ENCODE measurements around the gene ATXN3. TPM values are rescaled to one million over a fixed set of nuclear protein-coding genes. Genes with fewer than 3 reads are reported as not detected.

The ATXN3 gene
- total RNA-seq, 1 experiment from 2014 or later: 27.6 TPM

DNA sequence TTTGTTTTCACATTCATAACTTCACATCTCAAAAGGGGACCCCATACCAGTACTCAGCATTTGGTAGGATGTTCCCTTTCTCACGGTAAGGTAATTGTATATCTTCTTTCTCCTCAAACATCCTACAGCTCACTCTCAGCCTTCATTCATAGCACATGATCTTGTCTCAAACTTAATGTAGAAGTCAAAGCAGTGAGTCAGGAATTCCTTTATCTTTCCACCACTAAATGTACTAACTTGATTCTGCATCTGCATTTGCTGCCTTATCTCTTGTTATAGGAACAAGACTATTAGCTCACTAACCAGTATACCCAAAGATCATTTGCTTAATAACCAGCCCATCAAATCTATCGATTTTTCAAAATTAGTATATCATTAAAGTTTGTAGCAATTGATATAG is 38.3 kb upstream of the ATXN3 start:
- Histone ChIP-seq H3K9me2 (ENCODE audit: insufficient read depth) (no peaks in the 10 kb centered on the region), H3K79me2 (ENCODE audit: insufficient read depth, low read length) (no peaks in the 10 kb centered on the region), H3K9ac (ENCODE audit: low read length) (no peak overlapping the region), H2AFZ (ENCODE audit: low read depth, low read length, poor library complexity, severe bottlenecking) (no peak overlapping the region), H3K27ac (ENCODE audit: low read depth, low read length) (no peak overlapping the region), H3K4me3 (replicated peaks in 1 of 2; ENCODE audit: low read depth in 1 of 2, low read length in 2 of 2) (no peak overlapping the region), H3K27me3 (ENCODE audit: insufficient read depth, low read length) (no peaks in the 10 kb centered on the region), H3K9me3 (ENCODE audit: control insufficient read depth in 1 of 2, insufficient read depth in 1 of 2, low read depth in 1 of 2, low read length in 2 of 2) (no peaks in the 10 kb centered on the region), H3K4me2 (ENCODE audit: low read length) (no peak overlapping the region), H3K4me1 (ENCODE audit: control insufficient read depth in 1 of 2, insufficient read depth in 2 of 2, low read length in 2 of 2) (no peaks in the 10 kb centered on the region), H3K36me3 (ENCODE audit: control insufficient read depth in 1 of 2, insufficient read depth in 2 of 2, low read length in 2 of 2) (peaks cover 42 to 48% of the 10 kb centered on the region in 2 experiments; a peak in 3 of 4 replicates), H4K20me1 (ENCODE audit: insufficient read depth) (no peaks in the 10 kb centered on the region)
- DNase-seq (ENCODE audit: low read depth, low spot score) (no peak), ATAC-seq (no peak)
- CTCF ChIA-PET: interaction anchor here (1.0 kb wide), 1 partner anchor 9 kb away, joined by 3 read pairs; no protein-coding TSS in a partner anchor
- POLR2A ChIA-PET: no interaction called here
- RAD21 ChIA-PET (ENCODE audit: low non-redundant PET in 1 of 2, low total read pairs in 2 of 2, uncharacterized antibody in 2 of 2, unreplicated experiment in 2 of 2): no interaction called here
- no TSS peak for BruUV-seq (replicated peaks)
- intact Hi-C loops (cut with micrococcal nuclease): no loop called here
- TF ChIP-seq, protein P1, sequence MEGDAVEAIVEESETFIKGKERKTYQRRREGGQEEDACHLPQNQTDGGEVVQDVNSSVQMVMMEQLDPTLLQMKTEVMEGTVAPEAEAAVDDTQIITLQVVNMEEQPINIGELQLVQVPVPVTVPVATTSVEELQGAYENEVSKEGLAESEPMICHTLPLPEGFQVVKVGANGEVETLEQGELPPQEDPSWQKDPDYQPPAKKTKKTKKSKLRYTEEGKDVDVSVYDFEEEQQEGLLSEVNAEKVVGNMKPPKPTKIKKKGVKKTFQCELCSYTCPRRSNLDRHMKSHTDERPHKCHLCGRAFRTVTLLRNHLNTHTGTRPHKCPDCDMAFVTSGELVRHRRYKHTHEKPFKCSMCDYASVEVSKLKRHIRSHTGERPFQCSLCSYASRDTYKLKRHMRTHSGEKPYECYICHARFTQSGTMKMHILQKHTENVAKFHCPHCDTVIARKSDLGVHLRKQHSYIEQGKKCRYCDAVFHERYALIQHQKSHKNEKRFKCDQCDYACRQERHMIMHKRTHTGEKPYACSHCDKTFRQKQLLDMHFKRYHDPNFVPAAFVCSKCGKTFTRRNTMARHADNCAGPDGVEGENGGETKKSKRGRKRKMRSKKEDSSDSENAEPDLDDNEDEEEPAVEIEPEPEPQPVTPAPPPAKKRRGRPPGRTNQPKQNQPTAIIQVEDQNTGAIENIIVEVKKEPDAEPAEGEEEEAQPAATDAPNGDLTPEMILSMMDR (IDR thresholded peaks at IDR 0.05 in 2 of 3, conservative IDR thresholded peaks at IDR 0.05 in 1 of 3; ENCODE audit: borderline replicate concordance in 1 of 3, insufficient read depth in 1 of 3, low read depth in 2 of 3, low read length in 2 of 3): no peak
- TF ChIP-seq RAD21 (IDR thresholded peaks at IDR 0.05; ENCODE audit: low read depth): no peak
- TF ChIP-seq EZH2 (IDR thresholded peaks at IDR 0.05): no peak
- TF ChIP-seq FOSL1 (IDR thresholded peaks at IDR 0.05; ENCODE audit: low read depth): no peak
- TF ChIP-seq ELF1 (IDR thresholded peaks at IDR 0.05; ENCODE audit: borderline replicate concordance, low read depth): no peak
- TF ChIP-seq YY1 (IDR thresholded peaks at IDR 0.05; ENCODE audit: extremely low read depth, insufficient replicate concordance, low read depth, low read length): no peak
- TF ChIP-seq CBX3 (IDR thresholded peaks at IDR 0.05; ENCODE audit: low read depth): no peak
- TF ChIP-seq CEBPB (IDR thresholded peaks at IDR 0.05; ENCODE audit: low read depth): no peak
- TF ChIP-seq, protein P2, sequence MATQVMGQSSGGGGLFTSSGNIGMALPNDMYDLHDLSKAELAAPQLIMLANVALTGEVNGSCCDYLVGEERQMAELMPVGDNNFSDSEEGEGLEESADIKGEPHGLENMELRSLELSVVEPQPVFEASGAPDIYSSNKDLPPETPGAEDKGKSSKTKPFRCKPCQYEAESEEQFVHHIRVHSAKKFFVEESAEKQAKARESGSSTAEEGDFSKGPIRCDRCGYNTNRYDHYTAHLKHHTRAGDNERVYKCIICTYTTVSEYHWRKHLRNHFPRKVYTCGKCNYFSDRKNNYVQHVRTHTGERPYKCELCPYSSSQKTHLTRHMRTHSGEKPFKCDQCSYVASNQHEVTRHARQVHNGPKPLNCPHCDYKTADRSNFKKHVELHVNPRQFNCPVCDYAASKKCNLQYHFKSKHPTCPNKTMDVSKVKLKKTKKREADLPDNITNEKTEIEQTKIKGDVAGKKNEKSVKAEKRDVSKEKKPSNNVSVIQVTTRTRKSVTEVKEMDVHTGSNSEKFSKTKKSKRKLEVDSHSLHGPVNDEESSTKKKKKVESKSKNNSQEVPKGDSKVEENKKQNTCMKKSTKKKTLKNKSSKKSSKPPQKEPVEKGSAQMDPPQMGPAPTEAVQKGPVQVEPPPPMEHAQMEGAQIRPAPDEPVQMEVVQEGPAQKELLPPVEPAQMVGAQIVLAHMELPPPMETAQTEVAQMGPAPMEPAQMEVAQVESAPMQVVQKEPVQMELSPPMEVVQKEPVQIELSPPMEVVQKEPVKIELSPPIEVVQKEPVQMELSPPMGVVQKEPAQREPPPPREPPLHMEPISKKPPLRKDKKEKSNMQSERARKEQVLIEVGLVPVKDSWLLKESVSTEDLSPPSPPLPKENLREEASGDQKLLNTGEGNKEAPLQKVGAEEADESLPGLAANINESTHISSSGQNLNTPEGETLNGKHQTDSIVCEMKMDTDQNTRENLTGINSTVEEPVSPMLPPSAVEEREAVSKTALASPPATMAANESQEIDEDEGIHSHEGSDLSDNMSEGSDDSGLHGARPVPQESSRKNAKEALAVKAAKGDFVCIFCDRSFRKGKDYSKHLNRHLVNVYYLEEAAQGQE (IDR thresholded peaks at IDR 0.05; ENCODE audit: low read depth): no peak
- TF ChIP-seq JUND (IDR thresholded peaks at IDR 0.05): no peak
- TF ChIP-seq SIN3A (IDR thresholded peaks at IDR 0.05; ENCODE audit: low read depth): no peak
- TF ChIP-seq POLR2AphosphoS5 (IDR thresholded peaks at IDR 0.05; ENCODE audit: low read depth, low read length): no peak
- TF ChIP-seq, protein P3, sequence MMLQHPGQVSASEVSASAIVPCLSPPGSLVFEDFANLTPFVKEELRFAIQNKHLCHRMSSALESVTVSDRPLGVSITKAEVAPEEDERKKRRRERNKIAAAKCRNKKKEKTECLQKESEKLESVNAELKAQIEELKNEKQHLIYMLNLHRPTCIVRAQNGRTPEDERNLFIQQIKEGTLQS (IDR thresholded peaks at IDR 0.05): no peak
- no peak for TF ChIP-seq ZNF274 (IDR thresholded peaks at IDR 0.05; ENCODE audit: low read depth, low read length)
- TF ChIP-seq EGR1 (IDR thresholded peaks at IDR 0.05; ENCODE audit: low read depth): no peak
- no peak for TF ChIP-seq SP1 (IDR thresholded peaks at IDR 0.05; ENCODE audit: low read depth)
- TF ChIP-seq, protein P4, sequence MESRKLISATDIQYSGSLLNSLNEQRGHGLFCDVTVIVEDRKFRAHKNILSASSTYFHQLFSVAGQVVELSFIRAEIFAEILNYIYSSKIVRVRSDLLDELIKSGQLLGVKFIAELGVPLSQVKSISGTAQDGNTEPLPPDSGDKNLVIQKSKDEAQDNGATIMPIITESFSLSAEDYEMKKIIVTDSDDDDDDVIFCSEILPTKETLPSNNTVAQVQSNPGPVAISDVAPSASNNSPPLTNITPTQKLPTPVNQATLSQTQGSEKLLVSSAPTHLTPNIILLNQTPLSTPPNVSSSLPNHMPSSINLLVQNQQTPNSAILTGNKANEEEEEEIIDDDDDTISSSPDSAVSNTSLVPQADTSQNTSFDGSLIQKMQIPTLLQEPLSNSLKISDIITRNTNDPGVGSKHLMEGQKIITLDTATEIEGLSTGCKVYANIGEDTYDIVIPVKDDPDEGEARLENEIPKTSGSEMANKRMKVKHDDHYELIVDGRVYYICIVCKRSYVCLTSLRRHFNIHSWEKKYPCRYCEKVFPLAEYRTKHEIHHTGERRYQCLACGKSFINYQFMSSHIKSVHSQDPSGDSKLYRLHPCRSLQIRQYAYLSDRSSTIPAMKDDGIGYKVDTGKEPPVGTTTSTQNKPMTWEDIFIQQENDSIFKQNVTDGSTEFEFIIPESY (IDR thresholded peaks at IDR 0.05; ENCODE audit: extremely low read depth, insufficient replicate concordance, low read length): no peak
